ENCODE results near the gene MRPS10. TPM values are rescaled to one million over a fixed set of nuclear protein-coding genes. Genes with fewer than 3 reads are reported as not detected.

MRPS10 gene
- 34.9 and 43.7 TPM in 2 replicates for total RNA-seq

GRCh38 chr6:42217519-42218367, at the start of gene MRPS10:
TSS of gene MRPS10 (minus strand) at chr6:42217861. CDS start at chr6:42217849, 12 bp downstream.

GRCh38 chr6:42173101-42173500, 44.6 kb downstream of the MRPS10 start, which contains the start of gene GUCA1A:
TSS of gene GUCA1A (plus strand) at chr6:42173364. CDS start at chr6:42173614, 250 bp downstream.

Other genes starting within 250 kb of the MRPS10 start
- 14.7 and 17.3 TPM in 2 replicates for gene TAF8, start 167.3 kb downstream of the MRPS10 start, total RNA-seq
- gene C6orf132, start 75.2 kb downstream of the MRPS10 start, total RNA-seq = under 0.01 TPM in 2 replicates
- not detected in 2 replicates for gene GUCA1A, start 44.5 kb downstream of the MRPS10 start, total RNA-seq
- 0.09 and 0.11 TPM in 2 replicates for gene GUCA1B, start 22.9 kb downstream of the MRPS10 start, total RNA-seq
- gene TRERF1, start 234.1 kb upstream of the MRPS10 start, total RNA-seq = under 0.01 TPM in 2 replicates